Neutrophil (primary cell): ENCODE measurements around the gene ARF4.

ENCODE experiments used
- H3K27ac ChIP-seq: fragments of 200-600 bp; sonication (generic); 2 replicates; pipeline ENCODE4 v1.5.1; 2016; ENCODE audit warnings: mild to moderate bottlenecking, moderate library complexity
- H3K27me3 ChIP-seq: fragments of 200-600 bp; sonication (generic); 2 replicates; pipeline ENCODE4 v1.6.0; 2016; ENCODE audit warnings: mild to moderate bottlenecking
- H3K36me3 ChIP-seq: fragments of 200-600 bp; sonication (generic); 2 replicates; pipeline ENCODE4 v1.5.1; 2017
- H3K4me1 ChIP-seq, 2 experiments: fragments of 200-600 bp in 1 of 2; sonication (generic) in 1 of 2; 1 replicate in 1 of 2; 2 replicates in 1 of 2; pipeline versions ENCODE4 v1.5.1 to v1.6.1; 2013 to 2016; ENCODE audit warnings: low read depth in 1 of 2, low read length in 1 of 2, mild to moderate bottlenecking in 1 of 2, moderate library complexity in 1 of 2; ENCODE audit not compliant: control insufficient read depth in 1 of 2, insufficient read depth in 1 of 2
- H3K4me3 ChIP-seq, 2 experiments: fragments of 200-600 bp in 1 of 2; sonication (generic) in 1 of 2; 1 replicate in 1 of 2; 2 replicates in 1 of 2; pipeline ENCODE4 v1.5.1; 2013 to 2016; ENCODE audit warnings: low read depth in 1 of 2, low read length in 1 of 2, mild to moderate bottlenecking in 1 of 2, moderate library complexity in 1 of 2
- H3K9me3 ChIP-seq: fragments of 200-600 bp; sonication (generic); 2 replicates; pipeline ENCODE4 v1.5.1; 2016
- CTCF ChIP-seq: fragments of 200-600 bp; sonication (generic); IDR thresholded peaks from 2 replicates; pipeline ENCODE4 v1.5.1; 2016; ENCODE audit warnings: antibody characterized with exemption

The ARF4 gene

DNA sequence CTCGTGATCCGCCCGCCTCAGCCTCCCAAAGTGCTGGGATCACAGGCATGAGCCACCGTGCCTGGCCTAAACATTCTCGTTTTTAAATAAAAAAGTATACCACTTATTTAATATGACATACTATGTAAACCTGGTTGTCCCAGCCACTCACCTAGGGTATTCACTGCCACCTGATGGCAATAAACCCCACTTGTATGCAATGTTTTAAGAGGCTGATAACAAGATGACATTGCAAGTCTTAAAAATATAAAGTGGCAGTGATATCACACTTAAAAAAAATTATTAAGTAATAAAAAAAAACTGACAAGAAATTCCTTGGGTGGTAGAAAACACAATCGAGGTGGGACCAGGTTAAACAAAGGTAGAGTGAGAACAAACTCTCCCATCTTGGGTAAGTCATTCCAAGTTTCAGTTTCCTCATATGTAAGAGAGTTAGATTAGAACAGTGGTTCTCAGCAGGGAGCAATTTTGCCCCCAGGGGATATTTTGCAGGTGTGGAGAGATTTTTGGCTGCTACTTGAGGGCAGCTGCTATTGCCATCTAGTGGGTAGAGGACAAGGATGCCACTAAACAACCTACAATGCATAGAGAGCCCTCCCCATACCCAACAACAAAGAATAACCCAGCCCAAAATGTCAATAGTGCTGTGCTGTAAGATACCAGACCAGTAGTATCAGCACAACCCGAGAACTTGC is 14.5 kb downstream of the ARF4 start:
- H3K4me3 ChIP-seq = no peak overlapping the region
- no peaks in the 10 kb centered on the region for H3K9me3 ChIP-seq
- peaks cover 2 to 4% of the 10 kb centered on the region in 2 experiments for H3K4me1 ChIP-seq
- no peaks in the 10 kb centered on the region for H3K27me3 ChIP-seq
- peak overlapping the region; percentile 30 for H3K27ac ChIP-seq
- no peak for TF ChIP-seq CTCF
- peaks cover 30% of the 10 kb centered on the region for H3K36me3 ChIP-seq

GRCh38 chr3:57577801-57578200 is 19.3 kb downstream of the ARF4 start:
- no peak for TF ChIP-seq CTCF
- H3K27me3 ChIP-seq = no peaks in the 10 kb centered on the region
- H3K27ac ChIP-seq = no peak overlapping the region
- no peak overlapping the region for H3K4me3 ChIP-seq
- peaks cover 65% of the 10 kb centered on the region for H3K36me3 ChIP-seq
- no peaks in the 10 kb centered on the region for H3K9me3 ChIP-seq
- no peaks in the 10 kb centered on the region for H3K4me1 ChIP-seq

- no peak for TF ChIP-seq CTCF
- H3K36me3 ChIP-seq = peaks cover 75% of the 10 kb centered on the region
- no peak overlapping the region for H3K27ac ChIP-seq
- H3K4me1 ChIP-seq = no peaks in the 10 kb centered on the region
- H3K4me3 ChIP-seq = no peak overlapping the region
- no peaks in the 10 kb centered on the region for H3K9me3 ChIP-seq
- no peaks in the 10 kb centered on the region for H3K27me3 ChIP-seq
Measured at GRCh38 chr3:57575966-57576626, 21.0 kb downstream of the ARF4 start.

DNA sequence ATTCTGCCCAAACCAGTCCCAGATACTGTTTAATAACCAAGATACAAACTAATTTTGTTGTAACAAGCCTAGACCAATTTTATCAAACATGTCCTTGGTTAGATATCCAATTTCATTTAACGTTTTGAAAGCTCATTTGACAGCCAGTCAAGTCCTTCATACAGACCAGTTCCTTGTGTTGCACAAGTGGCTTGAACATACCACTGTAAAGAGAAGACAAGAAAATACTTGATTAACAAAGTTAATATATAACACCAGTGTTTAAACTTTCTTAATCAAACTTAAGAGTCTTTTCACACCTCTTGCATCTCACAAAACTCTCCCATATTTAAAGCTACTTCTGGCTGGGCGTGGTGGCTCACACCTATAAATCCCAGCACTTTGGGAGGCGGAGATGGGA is 25.0 kb downstream of the ARF4 start:
- no peaks in the 10 kb centered on the region for H3K4me1 ChIP-seq
- H3K27ac ChIP-seq = no peak overlapping the region
- H3K9me3 ChIP-seq = no peaks in the 10 kb centered on the region
- no peak overlapping the region for H3K4me3 ChIP-seq
- no peaks in the 10 kb centered on the region for H3K27me3 ChIP-seq
- peaks cover 78% of the 10 kb centered on the region for H3K36me3 ChIP-seq
- no peak for TF ChIP-seq CTCF

DNA sequence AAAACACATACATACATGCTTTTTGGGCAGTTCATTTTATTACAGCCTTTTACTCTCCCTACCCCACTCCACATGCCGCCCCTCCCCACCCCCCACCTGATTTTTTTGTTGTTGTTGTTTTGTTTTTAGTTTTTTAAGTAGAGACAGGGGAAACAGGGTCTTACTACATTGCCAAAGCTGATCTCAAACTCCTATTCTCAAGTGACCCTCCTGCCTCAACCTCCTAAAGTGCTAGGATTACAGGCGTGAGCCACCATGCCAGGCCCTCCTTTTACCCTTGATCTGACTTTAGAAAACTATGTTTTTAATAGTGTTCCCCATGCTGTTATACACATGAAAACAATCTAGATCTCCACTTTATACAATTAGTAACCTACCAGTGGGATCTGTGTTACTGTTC is 26.3 kb downstream of the ARF4 start:
- no peak for TF ChIP-seq CTCF
- Histone ChIP-seq H3K9me3 (no peaks in the 10 kb centered on the region), H3K4me3 (no peak overlapping the region), H3K4me1 (no peaks in the 10 kb centered on the region), H3K27me3 (no peaks in the 10 kb centered on the region), H3K27ac (no peak overlapping the region), H3K36me3 (peaks cover 79% of the 10 kb centered on the region)
